GM23338 (cell line): Measurements from ENCODE around the gene TNNC1. TPM values are rescaled to one million over a fixed set of nuclear protein-coding genes. Genes with fewer than 3 reads are reported as not detected.

Source experiments
- ATAC-seq: fragments of 200-7000 bp; cut with Tn5 transposase; 3 replicates; pipeline ENCODE4 v1.9.1; 2020
- DNase-seq: peaks from one replicate; pipeline ENCODE4 v3.0.0-alpha.2; 2015; ENCODE audit warnings: low spot score
- H2AFZ ChIP-seq: fragments of 200-600 bp; sonication (generic); 2 replicates; pipeline ENCODE4 v1.8.0; 2016; ENCODE audit warnings: antibody characterized with exemption, mild to moderate bottlenecking, moderate library complexity
- H3F3A ChIP-seq: fragments of 200-600 bp; sonication (generic); replicated peaks from 2 replicates; pipeline ENCODE4 v1.8.0; 2017; ENCODE audit warnings: antibody characterized with exemption, mixed run types, low read depth
- H3K27ac ChIP-seq: fragments of 200-600 bp; sonication (generic); 2 replicates; pipeline ENCODE4 v1.6.1; 2016; ENCODE audit warnings: low read depth
- H3K27me3 ChIP-seq: fragments of 200-600 bp; sonication (generic); 2 replicates; pipeline ENCODE4 v1.8.0; 2016; ENCODE audit warnings: mild to moderate bottlenecking, mixed run types, moderate library complexity; ENCODE audit not compliant: insufficient read depth
- H3K36me3 ChIP-seq: fragments of 200-600 bp; sonication (generic); 2 replicates; pipeline ENCODE4 v1.8.0; 2016; ENCODE audit warnings: mild to moderate bottlenecking; ENCODE audit not compliant: insufficient read depth
- H3K4me1 ChIP-seq: fragments of 200-600 bp; sonication (generic); 2 replicates; pipeline ENCODE4 v1.8.0; 2016; ENCODE audit warnings: mild to moderate bottlenecking, moderate library complexity; ENCODE audit not compliant: insufficient read depth
- H3K4me2 ChIP-seq: fragments of 200-600 bp; sonication (generic); 2 replicates; pipeline ENCODE4 v1.7.1; 2017; ENCODE audit warnings: mixed run types
- H3K4me3 ChIP-seq: fragments of 200-600 bp; sonication (generic); 2 replicates; pipeline ENCODE4 v1.6.1; 2016; ENCODE audit warnings: mixed run types
- H3K79me2 ChIP-seq: fragments of 200-600 bp; sonication (generic); replicated peaks from 2 replicates; pipeline ENCODE4 v1.8.0; 2017; ENCODE audit warnings: mild to moderate bottlenecking; ENCODE audit not compliant: insufficient read depth
- H3K9me2 ChIP-seq: fragments of 200-600 bp; sonication (generic); 2 replicates; pipeline ENCODE4 v1.8.0; 2017; ENCODE audit not compliant: insufficient read depth
- H4K20me1 ChIP-seq: fragments of 200-600 bp; sonication (generic); replicated peaks from 2 replicates; pipeline ENCODE4 v1.8.0; 2017; ENCODE audit warnings: mild to moderate bottlenecking; ENCODE audit not compliant: insufficient read depth
- H3K27ac Mint-ChIP-seq: 2 replicates; pipeline ENCODE4 v1.8.0; 2020; ENCODE audit warnings: inconsistent platforms, mild to moderate bottlenecking, moderate library complexity, mixed read lengths
- H3K27me3 Mint-ChIP-seq: 3 replicates; pipeline ENCODE4 v1.8.0; 2022; ENCODE audit warnings: low read depth, mild to moderate bottlenecking, moderate library complexity, mixed read lengths, inconsistent platforms; ENCODE audit not compliant: insufficient read depth, poor library complexity
- H3K36me3 Mint-ChIP-seq: 3 replicates; pipeline ENCODE4 v1.8.0; 2021; ENCODE audit warnings: low read depth, mild to moderate bottlenecking, inconsistent platforms, moderate library complexity, mixed read lengths
- H3K4me1 Mint-ChIP-seq: 3 replicates; pipeline ENCODE4 v1.8.0; 2020; ENCODE audit warnings: mild to moderate bottlenecking, inconsistent platforms, mixed read lengths
- H3K4me3 Mint-ChIP-seq: 3 replicates; pipeline ENCODE4 v1.8.0; 2021; ENCODE audit warnings: moderate library complexity, mild to moderate bottlenecking, inconsistent platforms, mixed read lengths
- H3K9me3 Mint-ChIP-seq: 3 replicates; pipeline ENCODE4 v1.8.0; 2020; ENCODE audit warnings: moderate library complexity, mild to moderate bottlenecking, inconsistent platforms, mixed read lengths
- CREB1 ChIP-seq: fragments of 250-450 bp; sonication (Bioruptor Pico); IDR thresholded peaks from 2 replicates; pipeline ENCODE4 v1.5.0; 2020; ENCODE audit warnings: low read depth, mild to moderate bottlenecking, moderate library complexity
- EZH2 ChIP-seq: fragments of 200-600 bp; sonication (generic); IDR thresholded peaks from one replicate; pipeline ENCODE4 v1.8.0; 2017; ENCODE audit warnings: antibody characterized with exemption, mild to moderate bottlenecking, low read depth; ENCODE audit not compliant: unreplicated experiment
- EZH2phosphoT487 ChIP-seq: fragments of 200-600 bp; sonication (generic); IDR thresholded peaks from one replicate; pipeline ENCODE4 v1.8.1; 2018; ENCODE audit warnings: antibody characterized with exemption; ENCODE audit not compliant: unreplicated experiment
- JUNB ChIP-seq: IDR thresholded peaks from one replicate; pipeline ENCODE4 v1.6.1; 2016; ENCODE audit warnings: antibody characterized with exemption; ENCODE audit not compliant: unreplicated experiment
- NANOG ChIP-seq: IDR thresholded peaks from 2 replicates; pipeline ENCODE4 v1.6.1; 2016; ENCODE audit warnings: antibody characterized with exemption, borderline replicate concordance
- STAT1 ChIP-seq: IDR thresholded peaks from one replicate; pipeline ENCODE4 v1.6.1; 2016; ENCODE audit warnings: antibody characterized with exemption; ENCODE audit not compliant: unreplicated experiment
- ZNF331 ChIP-seq: fragments of 250-450 bp; sonication (Bioruptor Pico); IDR thresholded peaks from 2 replicates; pipeline ENCODE4 v1.5.0; 2020; ENCODE audit warnings: low read depth, mild to moderate bottlenecking, moderate library complexity
- polyA plus RNA-seq: library from polyadenylated mRNA; unstranded; fragments of >200 nt; fragmentation: Nextera tagmentation; extraction: Ambion mirVana; gene quantifications from 2 replicates; pipeline ENCODE4 v1.2.1, GENCODE V29; 2016
- total RNA-seq: library from RNA; depleted of rRNA; stranded (reverse); fragments of >200 nt; shearing (Covaris generic); gene quantifications from 2 replicates; pipeline ENCODE4 v1.2.3, GENCODE V29; 2014
- TF ChIP-seq, protein P1 (sequence below): fragments of 250-450 bp; sonication (Bioruptor Pico); IDR thresholded peaks from 2 replicates; pipeline ENCODE4 v1.5.0; 2020; ENCODE audit warnings: mild to moderate bottlenecking, moderate library complexity
- TF ChIP-seq, protein P2 (sequence below): IDR thresholded peaks from one replicate; pipeline ENCODE4 v1.6.1; 2018; ENCODE audit warnings: antibody characterized with exemption; ENCODE audit not compliant: unreplicated experiment
- TF ChIP-seq, protein P3 (sequence below), 2 experiments: fragments of 200-600 bp in 1 of 2; sonication (generic) in 1 of 2; conservative IDR thresholded peaks; 2 replicates each; pipeline versions ENCODE4 v1.5.1 to v1.6.1; 2016 to 2017; ENCODE audit warnings: antibody characterized with exemption in 2 of 2, low read depth in 2 of 2, mild to moderate bottlenecking in 2 of 2, moderate library complexity in 1 of 2

Gene TNNC1
- total and polyA plus RNA-seq, 2 experiments from 2014 or later = 6.5 to 6.9 TPM

DNA sequence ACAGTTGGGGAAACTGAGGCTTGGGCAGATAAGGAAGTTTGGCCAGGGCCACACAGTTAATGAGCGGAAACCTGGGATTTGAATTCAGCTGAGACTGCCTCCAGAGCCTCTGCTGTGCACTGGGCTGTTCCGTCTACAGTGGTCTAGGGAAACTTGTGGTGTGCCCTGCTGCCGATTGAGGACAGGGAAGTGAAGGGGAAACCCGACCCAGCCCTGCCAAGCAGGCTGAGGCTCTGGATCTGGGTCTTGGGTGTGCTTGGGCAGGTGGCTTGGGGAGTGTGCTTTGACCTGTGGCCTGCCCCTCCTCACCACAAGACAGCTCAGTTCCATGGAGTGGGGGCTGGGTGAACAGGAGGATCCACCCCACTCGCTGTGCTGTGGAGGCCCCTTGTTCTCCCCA, 19.2 kb upstream of the TNNC1 start (continued):
- no peak for TF ChIP-seq NANOG
- no peak for TF ChIP-seq EZH2phosphoT487
- no peak for TF ChIP-seq STAT1
- no peak for TF ChIP-seq JUNB
- TF ChIP-seq CREB1 = no peak

GRCh38 chr3:52472239-52473000, 18.6 kb upstream of the TNNC1 start:
- 0 out of 2 replicates have a peak, but pooled peaks cover 6% of the 10 kb centered on the region for H3F3A ChIP-seq
- H3K4me1 ChIP-seq = no peaks in the 10 kb centered on the region
- no peak for DNase-seq
- no peaks in the 10 kb centered on the region for H3K9me2 ChIP-seq
- no peaks in the 10 kb centered on the region for H3K27me3 ChIP-seq
- H4K20me1 ChIP-seq = peaks cover 7% of the 10 kb centered on the region; the same call in 1 of the 2 replicates
- H3K27ac ChIP-seq = no peak overlapping the region
- Mint-ChIP-seq H3K27ac (no peak overlapping the region), H3K4me1 (no peaks in the 10 kb centered on the region; the same call in 2 of the 3 replicates), H3K27me3 (peaks cover 4% of the 10 kb centered on the region), H3K4me3 (no peak overlapping the region), H3K9me3 (no peaks in the 10 kb centered on the region), H3K36me3 (peaks cover 55% of the 10 kb centered on the region)
- TF ChIP-seq JUNB = no peak
- no peak for TF ChIP-seq CREB1
- TF ChIP-seq, protein P1, sequence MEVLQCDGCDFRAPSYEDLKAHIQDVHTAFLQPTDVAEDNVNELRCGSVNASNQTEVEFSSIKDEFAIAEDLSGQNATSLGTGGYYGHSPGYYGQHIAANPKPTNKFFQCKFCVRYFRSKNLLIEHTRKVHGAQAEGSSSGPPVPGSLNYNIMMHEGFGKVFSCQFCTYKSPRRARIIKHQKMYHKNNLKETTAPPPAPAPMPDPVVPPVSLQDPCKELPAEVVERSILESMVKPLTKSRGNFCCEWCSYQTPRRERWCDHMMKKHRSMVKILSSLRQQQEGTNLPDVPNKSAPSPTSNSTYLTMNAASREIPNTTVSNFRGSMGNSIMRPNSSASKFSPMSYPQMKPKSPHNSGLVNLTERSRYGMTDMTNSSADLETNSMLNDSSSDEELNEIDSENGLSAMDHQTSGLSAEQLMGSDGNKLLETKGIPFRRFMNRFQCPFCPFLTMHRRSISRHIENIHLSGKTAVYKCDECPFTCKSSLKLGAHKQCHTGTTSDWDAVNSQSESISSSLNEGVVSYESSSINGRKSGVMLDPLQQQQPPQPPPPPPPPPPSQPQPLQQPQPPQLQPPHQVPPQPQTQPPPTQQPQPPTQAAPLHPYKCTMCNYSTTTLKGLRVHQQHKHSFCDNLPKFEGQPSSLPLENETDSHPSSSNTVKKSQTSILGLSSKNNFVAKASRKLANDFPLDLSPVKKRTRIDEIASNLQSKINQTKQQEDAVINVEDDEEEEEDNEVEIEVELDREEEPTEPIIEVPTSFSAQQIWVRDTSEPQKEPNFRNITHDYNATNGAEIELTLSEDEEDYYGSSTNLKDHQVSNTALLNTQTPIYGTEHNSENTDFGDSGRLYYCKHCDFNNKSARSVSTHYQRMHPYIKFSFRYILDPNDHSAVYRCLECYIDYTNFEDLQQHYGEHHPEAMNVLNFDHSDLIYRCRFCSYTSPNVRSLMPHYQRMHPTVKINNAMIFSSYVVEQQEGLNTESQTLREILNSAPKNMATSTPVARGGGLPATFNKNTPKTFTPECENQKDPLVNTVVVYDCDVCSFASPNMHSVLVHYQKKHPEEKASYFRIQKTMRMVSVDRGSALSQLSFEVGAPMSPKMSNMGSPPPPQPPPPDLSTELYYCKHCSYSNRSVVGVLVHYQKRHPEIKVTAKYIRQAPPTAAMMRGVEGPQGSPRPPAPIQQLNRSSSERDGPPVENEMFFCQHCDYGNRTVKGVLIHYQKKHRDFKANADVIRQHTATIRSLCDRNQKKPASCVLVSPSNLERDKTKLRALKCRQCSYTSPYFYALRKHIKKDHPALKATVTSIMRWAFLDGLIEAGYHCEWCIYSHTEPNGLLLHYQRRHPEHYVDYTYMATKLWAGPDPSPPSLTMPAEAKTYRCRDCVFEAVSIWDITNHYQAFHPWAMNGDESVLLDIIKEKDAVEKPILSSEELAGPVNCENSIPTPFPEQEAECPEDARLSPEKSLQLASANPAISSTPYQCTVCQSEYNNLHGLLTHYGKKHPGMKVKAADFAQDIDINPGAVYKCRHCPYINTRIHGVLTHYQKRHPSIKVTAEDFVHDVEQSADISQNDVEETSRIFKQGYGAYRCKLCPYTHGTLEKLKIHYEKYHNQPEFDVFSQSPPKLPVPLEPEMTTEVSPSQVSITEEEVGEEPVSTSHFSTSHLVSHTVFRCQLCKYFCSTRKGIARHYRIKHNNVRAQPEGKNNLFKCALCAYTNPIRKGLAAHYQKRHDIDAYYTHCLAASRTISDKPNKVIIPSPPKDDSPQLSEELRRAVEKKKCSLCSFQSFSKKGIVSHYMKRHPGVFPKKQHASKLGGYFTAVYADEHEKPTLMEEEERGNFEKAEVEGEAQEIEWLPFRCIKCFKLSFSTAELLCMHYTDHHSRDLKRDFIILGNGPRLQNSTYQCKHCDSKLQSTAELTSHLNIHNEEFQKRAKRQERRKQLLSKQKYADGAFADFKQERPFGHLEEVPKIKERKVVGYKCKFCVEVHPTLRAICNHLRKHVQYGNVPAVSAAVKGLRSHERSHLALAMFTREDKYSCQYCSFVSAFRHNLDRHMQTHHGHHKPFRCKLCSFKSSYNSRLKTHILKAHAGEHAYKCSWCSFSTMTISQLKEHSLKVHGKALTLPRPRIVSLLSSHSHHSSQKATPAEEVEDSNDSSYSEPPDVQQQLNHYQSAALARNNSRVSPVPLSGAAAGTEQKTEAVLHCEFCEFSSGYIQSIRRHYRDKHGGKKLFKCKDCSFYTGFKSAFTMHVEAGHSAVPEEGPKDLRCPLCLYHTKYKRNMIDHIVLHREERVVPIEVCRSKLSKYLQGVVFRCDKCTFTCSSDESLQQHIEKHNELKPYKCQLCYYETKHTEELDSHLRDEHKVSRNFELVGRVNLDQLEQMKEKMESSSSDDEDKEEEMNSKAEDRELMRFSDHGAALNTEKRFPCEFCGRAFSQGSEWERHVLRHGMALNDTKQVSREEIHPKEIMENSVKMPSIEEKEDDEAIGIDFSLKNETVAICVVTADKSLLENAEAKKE (CRISPR knock-in tag) = no peak
- TF ChIP-seq EZH2phosphoT487 = no peak
- TF ChIP-seq, protein P2, sequence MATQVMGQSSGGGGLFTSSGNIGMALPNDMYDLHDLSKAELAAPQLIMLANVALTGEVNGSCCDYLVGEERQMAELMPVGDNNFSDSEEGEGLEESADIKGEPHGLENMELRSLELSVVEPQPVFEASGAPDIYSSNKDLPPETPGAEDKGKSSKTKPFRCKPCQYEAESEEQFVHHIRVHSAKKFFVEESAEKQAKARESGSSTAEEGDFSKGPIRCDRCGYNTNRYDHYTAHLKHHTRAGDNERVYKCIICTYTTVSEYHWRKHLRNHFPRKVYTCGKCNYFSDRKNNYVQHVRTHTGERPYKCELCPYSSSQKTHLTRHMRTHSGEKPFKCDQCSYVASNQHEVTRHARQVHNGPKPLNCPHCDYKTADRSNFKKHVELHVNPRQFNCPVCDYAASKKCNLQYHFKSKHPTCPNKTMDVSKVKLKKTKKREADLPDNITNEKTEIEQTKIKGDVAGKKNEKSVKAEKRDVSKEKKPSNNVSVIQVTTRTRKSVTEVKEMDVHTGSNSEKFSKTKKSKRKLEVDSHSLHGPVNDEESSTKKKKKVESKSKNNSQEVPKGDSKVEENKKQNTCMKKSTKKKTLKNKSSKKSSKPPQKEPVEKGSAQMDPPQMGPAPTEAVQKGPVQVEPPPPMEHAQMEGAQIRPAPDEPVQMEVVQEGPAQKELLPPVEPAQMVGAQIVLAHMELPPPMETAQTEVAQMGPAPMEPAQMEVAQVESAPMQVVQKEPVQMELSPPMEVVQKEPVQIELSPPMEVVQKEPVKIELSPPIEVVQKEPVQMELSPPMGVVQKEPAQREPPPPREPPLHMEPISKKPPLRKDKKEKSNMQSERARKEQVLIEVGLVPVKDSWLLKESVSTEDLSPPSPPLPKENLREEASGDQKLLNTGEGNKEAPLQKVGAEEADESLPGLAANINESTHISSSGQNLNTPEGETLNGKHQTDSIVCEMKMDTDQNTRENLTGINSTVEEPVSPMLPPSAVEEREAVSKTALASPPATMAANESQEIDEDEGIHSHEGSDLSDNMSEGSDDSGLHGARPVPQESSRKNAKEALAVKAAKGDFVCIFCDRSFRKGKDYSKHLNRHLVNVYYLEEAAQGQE = no peak
- no peak for TF ChIP-seq EZH2
- no peak for TF ChIP-seq ZNF331
- TF ChIP-seq, protein P3, sequence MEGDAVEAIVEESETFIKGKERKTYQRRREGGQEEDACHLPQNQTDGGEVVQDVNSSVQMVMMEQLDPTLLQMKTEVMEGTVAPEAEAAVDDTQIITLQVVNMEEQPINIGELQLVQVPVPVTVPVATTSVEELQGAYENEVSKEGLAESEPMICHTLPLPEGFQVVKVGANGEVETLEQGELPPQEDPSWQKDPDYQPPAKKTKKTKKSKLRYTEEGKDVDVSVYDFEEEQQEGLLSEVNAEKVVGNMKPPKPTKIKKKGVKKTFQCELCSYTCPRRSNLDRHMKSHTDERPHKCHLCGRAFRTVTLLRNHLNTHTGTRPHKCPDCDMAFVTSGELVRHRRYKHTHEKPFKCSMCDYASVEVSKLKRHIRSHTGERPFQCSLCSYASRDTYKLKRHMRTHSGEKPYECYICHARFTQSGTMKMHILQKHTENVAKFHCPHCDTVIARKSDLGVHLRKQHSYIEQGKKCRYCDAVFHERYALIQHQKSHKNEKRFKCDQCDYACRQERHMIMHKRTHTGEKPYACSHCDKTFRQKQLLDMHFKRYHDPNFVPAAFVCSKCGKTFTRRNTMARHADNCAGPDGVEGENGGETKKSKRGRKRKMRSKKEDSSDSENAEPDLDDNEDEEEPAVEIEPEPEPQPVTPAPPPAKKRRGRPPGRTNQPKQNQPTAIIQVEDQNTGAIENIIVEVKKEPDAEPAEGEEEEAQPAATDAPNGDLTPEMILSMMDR (conservative IDR thresholded peaks at IDR 0.05; ENCODE audit: low read depth in 2 of 2) = no peak
- TF ChIP-seq STAT1 = no peak
- peaks cover 23% of the 10 kb centered on the region for H3K36me3 ChIP-seq
- no peak for ATAC-seq
- no peak overlapping the region for H2AFZ ChIP-seq
- H3K4me2 ChIP-seq = no peak overlapping the region
- no peak overlapping the region for H3K4me3 ChIP-seq
- peaks cover 23% of the 10 kb centered on the region for H3K79me2 ChIP-seq
